ENCODE data around the gene HLA-DMA. TPM values are rescaled to one million over a fixed set of nuclear protein-coding genes. Genes with fewer than 3 reads are reported as not detected.

HLA-DMA gene
- total and polyA plus RNA-seq, 2 of the 13 experiments (the other 11 are each of a cell fraction or from before 2014, with no cell fraction given), result 0.70 to 0.71 TPM

DNA sequence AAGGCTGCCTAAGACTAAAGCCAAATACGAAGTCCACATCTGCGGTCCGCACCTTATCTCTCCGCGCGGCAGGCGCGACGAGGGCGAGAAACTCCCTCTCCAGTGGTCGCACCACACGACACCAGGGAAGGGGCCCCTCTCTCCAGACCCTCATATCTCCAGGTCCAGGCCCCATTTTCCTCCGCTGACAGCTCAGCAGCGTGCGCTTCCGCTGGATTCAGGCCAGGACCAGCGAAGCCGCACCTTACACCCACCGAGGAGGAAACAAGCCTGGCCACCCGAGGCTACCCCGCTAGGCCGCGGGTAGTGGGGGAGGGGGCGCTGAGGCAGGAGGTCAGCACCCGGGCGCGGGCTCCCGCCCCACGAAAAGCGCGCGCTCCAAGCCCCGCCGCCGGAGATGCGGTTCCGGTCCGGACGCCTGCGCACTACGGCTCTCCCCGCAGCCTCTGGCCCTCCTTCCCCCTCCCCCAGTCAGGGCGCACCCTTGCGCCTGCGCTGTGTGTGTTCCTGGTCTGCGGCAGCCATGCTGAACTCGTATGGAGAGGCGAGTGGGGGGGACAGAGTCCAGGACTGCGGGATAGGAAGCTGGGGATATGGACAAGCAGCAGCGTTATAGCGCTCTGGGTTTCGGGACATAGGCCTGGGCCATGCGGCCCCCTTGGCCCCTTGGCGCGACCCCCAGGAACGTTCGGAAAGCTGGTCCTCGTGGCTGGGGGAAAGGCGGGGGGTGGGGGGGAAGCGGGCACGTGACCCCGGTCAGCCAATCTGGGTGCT, 15.4 kb upstream of the HLA-DMA start, which contains the start of gene BRD2 (continued):
- TF ChIP-seq RFXANK (CRISPR knock-in tag; IDR thresholded peaks at IDR 0.05), result no peak
- peak; percentile 55 for TF ChIP-seq SP5 (CRISPR knock-in tag; IDR thresholded peaks at IDR 0.05; ENCODE audit: borderline replicate concordance, low read depth)
- TF ChIP-seq, protein P1, sequence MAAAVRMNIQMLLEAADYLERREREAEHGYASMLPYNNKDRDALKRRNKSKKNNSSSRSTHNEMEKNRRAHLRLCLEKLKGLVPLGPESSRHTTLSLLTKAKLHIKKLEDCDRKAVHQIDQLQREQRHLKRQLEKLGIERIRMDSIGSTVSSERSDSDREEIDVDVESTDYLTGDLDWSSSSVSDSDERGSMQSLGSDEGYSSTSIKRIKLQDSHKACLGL (CRISPR knock-in tag; IDR thresholded peaks at IDR 0.05), result peak; percentile 89
- TF ChIP-seq RXRB (CRISPR knock-in tag; IDR thresholded peaks at IDR 0.05; ENCODE audit: borderline replicate concordance), result peak; percentile 86
- no peak for TF ChIP-seq RCOR2 (CRISPR knock-in tag; IDR thresholded peaks at IDR 0.05)
- TF ChIP-seq, protein P2, sequence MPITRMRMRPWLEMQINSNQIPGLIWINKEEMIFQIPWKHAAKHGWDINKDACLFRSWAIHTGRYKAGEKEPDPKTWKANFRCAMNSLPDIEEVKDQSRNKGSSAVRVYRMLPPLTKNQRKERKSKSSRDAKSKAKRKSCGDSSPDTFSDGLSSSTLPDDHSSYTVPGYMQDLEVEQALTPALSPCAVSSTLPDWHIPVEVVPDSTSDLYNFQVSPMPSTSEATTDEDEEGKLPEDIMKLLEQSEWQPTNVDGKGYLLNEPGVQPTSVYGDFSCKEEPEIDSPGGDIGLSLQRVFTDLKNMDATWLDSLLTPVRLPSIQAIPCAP (CRISPR knock-in tag; IDR thresholded peaks at IDR 0.05; ENCODE audit: low read depth), result 0 out of 2 replicates have a peak, but pooled peaks have one; percentile 16
- no peak for TF ChIP-seq ZFP36 (IDR thresholded peaks at IDR 0.05; ENCODE audit: borderline replicate concordance, low read depth, low read length, partially characterized antibody)
- TF ChIP-seq SALL2 (CRISPR knock-in tag; IDR thresholded peaks at IDR 0.05), result peak; percentile 88
- peak; percentile 98 for TF ChIP-seq ZSCAN21 (CRISPR knock-in tag; IDR thresholded peaks at IDR 0.05; ENCODE audit: borderline replicate concordance)
- no peak for TF ChIP-seq SIN3B (IDR thresholded peaks at IDR 0.05; ENCODE audit: low read length)
- TF ChIP-seq, protein P3, sequence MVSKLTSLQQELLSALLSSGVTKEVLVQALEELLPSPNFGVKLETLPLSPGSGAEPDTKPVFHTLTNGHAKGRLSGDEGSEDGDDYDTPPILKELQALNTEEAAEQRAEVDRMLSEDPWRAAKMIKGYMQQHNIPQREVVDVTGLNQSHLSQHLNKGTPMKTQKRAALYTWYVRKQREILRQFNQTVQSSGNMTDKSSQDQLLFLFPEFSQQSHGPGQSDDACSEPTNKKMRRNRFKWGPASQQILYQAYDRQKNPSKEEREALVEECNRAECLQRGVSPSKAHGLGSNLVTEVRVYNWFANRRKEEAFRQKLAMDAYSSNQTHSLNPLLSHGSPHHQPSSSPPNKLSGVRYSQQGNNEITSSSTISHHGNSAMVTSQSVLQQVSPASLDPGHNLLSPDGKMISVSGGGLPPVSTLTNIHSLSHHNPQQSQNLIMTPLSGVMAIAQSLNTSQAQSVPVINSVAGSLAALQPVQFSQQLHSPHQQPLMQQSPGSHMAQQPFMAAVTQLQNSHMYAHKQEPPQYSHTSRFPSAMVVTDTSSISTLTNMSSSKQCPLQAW (CRISPR knock-in tag; IDR thresholded peaks at IDR 0.05), result peak; percentile 94
- TF ChIP-seq ZNF484 (CRISPR knock-in tag; IDR thresholded peaks at IDR 0.05; ENCODE audit: borderline replicate concordance, low read depth), result no peak
- TF ChIP-seq ZC3H13 (CRISPR knock-in tag; IDR thresholded peaks at IDR 0.05), result peak; percentile 91
- TF ChIP-seq HMG20A (CRISPR knock-in tag; IDR thresholded peaks at IDR 0.05; ENCODE audit: borderline replicate concordance), result no peak
- TF ChIP-seq, protein P4, sequence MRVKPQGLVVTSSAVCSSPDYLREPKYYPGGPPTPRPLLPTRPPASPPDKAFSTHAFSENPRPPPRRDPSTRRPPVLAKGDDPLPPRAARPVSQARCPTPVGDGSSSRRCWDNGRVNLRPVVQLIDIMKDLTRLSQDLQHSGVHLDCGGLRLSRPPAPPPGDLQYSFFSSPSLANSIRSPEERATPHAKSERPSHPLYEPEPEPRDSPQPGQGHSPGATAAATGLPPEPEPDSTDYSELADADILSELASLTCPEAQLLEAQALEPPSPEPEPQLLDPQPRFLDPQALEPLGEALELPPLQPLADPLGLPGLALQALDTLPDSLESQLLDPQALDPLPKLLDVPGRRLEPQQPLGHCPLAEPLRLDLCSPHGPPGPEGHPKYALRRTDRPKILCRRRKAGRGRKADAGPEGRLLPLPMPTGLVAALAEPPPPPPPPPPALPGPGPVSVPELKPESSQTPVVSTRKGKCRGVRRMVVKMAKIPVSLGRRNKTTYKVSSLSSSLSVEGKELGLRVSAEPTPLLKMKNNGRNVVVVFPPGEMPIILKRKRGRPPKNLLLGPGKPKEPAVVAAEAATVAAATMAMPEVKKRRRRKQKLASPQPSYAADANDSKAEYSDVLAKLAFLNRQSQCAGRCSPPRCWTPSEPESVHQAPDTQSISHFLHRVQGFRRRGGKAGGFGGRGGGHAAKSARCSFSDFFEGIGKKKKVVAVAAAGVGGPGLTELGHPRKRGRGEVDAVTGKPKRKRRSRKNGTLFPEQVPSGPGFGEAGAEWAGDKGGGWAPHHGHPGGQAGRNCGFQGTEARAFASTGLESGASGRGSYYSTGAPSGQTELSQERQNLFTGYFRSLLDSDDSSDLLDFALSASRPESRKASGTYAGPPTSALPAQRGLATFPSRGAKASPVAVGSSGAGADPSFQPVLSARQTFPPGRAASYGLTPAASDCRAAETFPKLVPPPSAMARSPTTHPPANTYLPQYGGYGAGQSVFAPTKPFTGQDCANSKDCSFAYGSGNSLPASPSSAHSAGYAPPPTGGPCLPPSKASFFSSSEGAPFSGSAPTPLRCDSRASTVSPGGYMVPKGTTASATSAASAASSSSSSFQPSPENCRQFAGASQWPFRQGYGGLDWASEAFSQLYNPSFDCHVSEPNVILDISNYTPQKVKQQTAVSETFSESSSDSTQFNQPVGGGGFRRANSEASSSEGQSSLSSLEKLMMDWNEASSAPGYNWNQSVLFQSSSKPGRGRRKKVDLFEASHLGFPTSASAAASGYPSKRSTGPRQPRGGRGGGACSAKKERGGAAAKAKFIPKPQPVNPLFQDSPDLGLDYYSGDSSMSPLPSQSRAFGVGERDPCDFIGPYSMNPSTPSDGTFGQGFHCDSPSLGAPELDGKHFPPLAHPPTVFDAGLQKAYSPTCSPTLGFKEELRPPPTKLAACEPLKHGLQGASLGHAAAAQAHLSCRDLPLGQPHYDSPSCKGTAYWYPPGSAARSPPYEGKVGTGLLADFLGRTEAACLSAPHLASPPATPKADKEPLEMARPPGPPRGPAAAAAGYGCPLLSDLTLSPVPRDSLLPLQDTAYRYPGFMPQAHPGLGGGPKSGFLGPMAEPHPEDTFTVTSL (CRISPR knock-in tag; IDR thresholded peaks at IDR 0.05; ENCODE audit: borderline replicate concordance), result 0 out of 2 replicates have a peak, but pooled peaks have one; percentile 7
- TF ChIP-seq TCF7 (IDR thresholded peaks at IDR 0.05; ENCODE audit: low read depth), result no peak
- TF ChIP-seq MLLT10 (CRISPR knock-in tag; IDR thresholded peaks at IDR 0.05), result no peak
